ENCODE data around the gene SLC15A3. TPM values are rescaled to one million over a fixed set of nuclear protein-coding genes. Genes with fewer than 3 reads are reported as not detected.

The SLC15A3 gene
- polyA plus RNA-seq, 1 donor from 2014 or later, result not detected

- Histone ChIP-seq H3K4me3 (ENCODE audit: low read length) (no peak overlapping the region), H3K9me2 (ENCODE audit: insufficient read depth, low read length) (no peaks in the 10 kb centered on the region), H3K4me2 (ENCODE audit: low read length) (no peak overlapping the region), H4K20me1 (ENCODE audit: insufficient read depth) (no peaks in the 10 kb centered on the region), H3K9me3 (ENCODE audit: low read length) (no peaks in the 10 kb centered on the region), H3F3A (ENCODE audit: insufficient read depth, low read length, poor library complexity, severe bottlenecking) (no peaks in the 10 kb centered on the region), H2AFZ (ENCODE audit: low read depth, low read length) (no peak overlapping the region), H3K79me2 (replicated peaks; ENCODE audit: insufficient read depth, low read length) (no peaks in the 10 kb centered on the region), H3K9ac (ENCODE audit: low read length) (no peak overlapping the region), H3K27ac (ENCODE audit: low read length) (no peak overlapping the region), H3K36me3 (ENCODE audit: insufficient read depth, low read length) (no peaks in the 10 kb centered on the region), H3K27me3 (ENCODE audit: insufficient read depth, low read depth, low read length) (no peaks in the 10 kb centered on the region)
- no peak for TF ChIP-seq EZH2 (IDR thresholded peaks at IDR 0.05; ENCODE audit: borderline replicate concordance, insufficient read depth, low read length, poor library complexity, severe bottlenecking)
- TF ChIP-seq TAF1 (IDR thresholded peaks at IDR 0.05; ENCODE audit: low read depth), result no peak
- no peak for TF ChIP-seq RAD21 (conservative IDR thresholded peaks at IDR 0.05)
- no peak for TF ChIP-seq POLR2AphosphoS5 (IDR thresholded peaks at IDR 0.05)
- TF ChIP-seq EP300 (conservative IDR thresholded peaks at IDR 0.05; ENCODE audit: poor library complexity, severe bottlenecking), result no peak
- no peak for TF ChIP-seq SMC3 (conservative IDR thresholded peaks at IDR 0.05; ENCODE audit: poor library complexity)
- TF ChIP-seq REST (IDR thresholded peaks at IDR 0.05; ENCODE audit: borderline replicate concordance), result no peak
- TF ChIP-seq MXI1 (conservative IDR thresholded peaks at IDR 0.05; ENCODE audit: poor library complexity, severe bottlenecking), result no peak
- no peak for TF ChIP-seq CTCF (IDR thresholded peaks at IDR 0.05; ENCODE audit: poor library complexity, severe bottlenecking)
These were observed 42.6 kb upstream of the SLC15A3 start for GRCh38 chr11:60994541-60995080.

- H3F3A ChIP-seq (ENCODE audit: insufficient read depth, low read length, poor library complexity, severe bottlenecking), result no peaks in the 10 kb centered on the region
- no peaks in the 10 kb centered on the region for H4K20me1 ChIP-seq (ENCODE audit: insufficient read depth)
- no peak for TF ChIP-seq EZH2 (IDR thresholded peaks at IDR 0.05; ENCODE audit: borderline replicate concordance, insufficient read depth, low read length, poor library complexity, severe bottlenecking)
- TF ChIP-seq POLR2AphosphoS5 (IDR thresholded peaks at IDR 0.05), result no peak
- no peak for TF ChIP-seq RAD21 (conservative IDR thresholded peaks at IDR 0.05)
- TF ChIP-seq EP300 (conservative IDR thresholded peaks at IDR 0.05; ENCODE audit: poor library complexity, severe bottlenecking), result no peak
- no peak for TF ChIP-seq CTCF (IDR thresholded peaks at IDR 0.05; ENCODE audit: poor library complexity, severe bottlenecking)
- no peak for TF ChIP-seq TAF1 (IDR thresholded peaks at IDR 0.05; ENCODE audit: low read depth)
- TF ChIP-seq SMC3 (conservative IDR thresholded peaks at IDR 0.05; ENCODE audit: poor library complexity), result no peak
- no peak for TF ChIP-seq MXI1 (conservative IDR thresholded peaks at IDR 0.05; ENCODE audit: poor library complexity, severe bottlenecking)
- no peak for TF ChIP-seq REST (IDR thresholded peaks at IDR 0.05; ENCODE audit: borderline replicate concordance)
- H3K79me2 ChIP-seq (replicated peaks; ENCODE audit: insufficient read depth, low read length), result no peaks in the 10 kb centered on the region
- H2AFZ ChIP-seq (ENCODE audit: low read depth, low read length), result no peak overlapping the region
- H3K9me3 ChIP-seq (ENCODE audit: low read length), result no peaks in the 10 kb centered on the region
- no peak overlapping the region for H3K4me2 ChIP-seq (ENCODE audit: low read length)
- H3K27ac ChIP-seq (ENCODE audit: low read length), result no peak overlapping the region
- H3K9ac ChIP-seq (ENCODE audit: low read length), result no peak overlapping the region
- no peaks in the 10 kb centered on the region for H3K9me2 ChIP-seq (ENCODE audit: insufficient read depth, low read length)
- H3K36me3 ChIP-seq (ENCODE audit: insufficient read depth, low read length), result no peaks in the 10 kb centered on the region
- H3K4me3 ChIP-seq (ENCODE audit: low read length), result no peak overlapping the region
- no peaks in the 10 kb centered on the region for H3K27me3 ChIP-seq (ENCODE audit: insufficient read depth, low read depth, low read length)
These were observed 41.6 kb upstream of the SLC15A3 start for GRCh38 chr11:60993615-60994014.
